ENCODE data around the gene KCTD15. TPM values are rescaled to one million over a fixed set of nuclear protein-coding genes. Genes with fewer than 3 reads are reported as not detected.

The KCTD15 gene
- total and polyA plus RNA-seq, 2 donors (not counting 3 experiments of a cell fraction or from before 2014, with no cell fraction given): 49.5 to 51.8 TPM

DNA sequence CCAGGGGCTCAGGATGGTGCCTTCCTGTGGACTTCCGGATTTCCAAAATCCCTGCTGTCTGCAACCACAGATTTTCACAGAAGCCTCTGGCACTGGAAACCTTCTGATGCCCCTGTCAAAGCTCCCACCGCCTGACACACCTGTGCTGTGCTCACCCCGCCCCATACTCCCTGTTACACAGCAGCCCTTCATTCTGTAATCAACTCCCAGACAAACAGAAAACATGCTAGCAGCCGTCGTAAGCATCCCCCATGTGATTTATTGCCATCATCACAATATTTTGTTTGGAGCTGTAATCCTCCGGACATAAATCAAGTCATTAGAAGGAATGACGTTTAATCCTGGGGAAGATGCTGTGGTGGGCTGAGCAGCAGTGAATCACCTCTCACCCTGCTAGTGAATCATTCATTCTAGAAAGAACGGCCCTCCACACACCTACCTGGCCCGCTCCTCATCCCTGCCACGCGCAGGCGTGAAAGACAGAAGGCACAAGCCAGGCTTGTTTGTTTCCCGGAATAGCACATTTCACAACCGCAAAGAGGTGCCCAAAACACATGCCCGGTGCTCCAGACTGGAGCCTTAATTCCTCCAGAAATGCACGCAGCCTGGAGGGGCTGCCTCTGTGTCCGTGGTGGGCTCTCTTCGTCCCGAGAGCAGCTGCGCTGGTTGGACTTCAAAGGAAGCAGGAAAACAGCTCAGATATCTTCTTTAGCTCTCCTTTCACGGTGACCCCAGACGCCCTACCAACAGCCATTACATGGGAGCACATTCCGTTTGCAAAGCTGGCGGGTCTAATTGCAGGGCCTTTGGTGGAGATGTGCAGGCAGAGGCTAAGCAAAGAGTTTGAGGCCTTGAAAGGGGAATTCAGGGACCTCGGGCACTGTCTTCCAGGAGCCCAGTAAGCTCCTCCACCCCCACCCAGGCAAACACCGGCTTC lies 41.3 kb upstream of the KCTD15 start:
- H3K9ac ChIP-seq (replicated peaks; ENCODE audit: extremely low read depth, insufficient read depth, low read length): no peak overlapping the region
- no peak overlapping the region for H3K4me3 ChIP-seq (replicated peaks in 1 of 3; ENCODE audit: insufficient read depth in 1 of 3, low read depth in 1 of 3, low read length in 3 of 3)
- H3K36me3 ChIP-seq (ENCODE audit: control insufficient read depth in 2 of 2, extremely low read depth in 1 of 2, insufficient read depth in 2 of 2, low read length in 2 of 2): no peaks in the 10 kb centered on the region
- FAIRE-seq (no peak), DNase-seq (ENCODE audit: low read depth, low spot score) (no peak)
- ChIA-PET POLR2A (no interaction called here), CTCF (interaction anchor here (0.6 to 1.3 kb wide), 3 partner anchors 16 to 325 kb away, joined by 3 to 5 read pairs (median 4); no protein-coding TSS in a partner anchor)
- H3K79me2 ChIP-seq (ENCODE audit: control insufficient read depth, insufficient read depth, low read length): no peaks in the 10 kb centered on the region
- BruUV-seq (replicated peaks): no TSS peak
- H3K4me2 ChIP-seq (ENCODE audit: insufficient read depth, low read length): no peak overlapping the region
- no peaks in the 10 kb centered on the region for H3K27me3 ChIP-seq (ENCODE audit: control insufficient read depth in 2 of 2, insufficient read depth in 2 of 2, low read length in 2 of 2)
- no peaks in the 10 kb centered on the region for H3K4me1 ChIP-seq (ENCODE audit: control insufficient read depth, extremely low read depth, insufficient read depth, low read length)
- H3K27ac ChIP-seq (ENCODE audit: insufficient read depth, low read depth, low read length): no peak overlapping the region
- H4K20me1 ChIP-seq (replicated peaks; ENCODE audit: control insufficient read depth, extremely low read depth, insufficient read depth, low read length): no peaks in the 10 kb centered on the region
- dilution Hi-C loops (cut with MboI; ENCODE audit: extremely low pct_ligation_motif_present, low sequenced_read_pairs): no loop called here
- no peaks in the 10 kb centered on the region for H3K9me1 ChIP-seq (replicated peaks; ENCODE audit: control insufficient read depth, extremely low read depth, insufficient read depth, low read length)
- TF ChIP-seq MYC (IDR thresholded peaks at IDR 0.05; ENCODE audit: low read depth, low read length) (no peak), JUN (IDR thresholded peaks at IDR 0.05; ENCODE audit: borderline replicate concordance, insufficient read depth, insufficient read length, low read depth) (no peak), EZH2 (IDR thresholded peaks at IDR 0.05; ENCODE audit: borderline replicate concordance, low read depth, low read length, severe bottlenecking) (no peak), GATA2 (IDR thresholded peaks at IDR 0.05; ENCODE audit: insufficient read depth, insufficient read length, low read depth, low read length) (no peak), FOS (IDR thresholded peaks at IDR 0.05; ENCODE audit: borderline replicate concordance, insufficient read depth, low read length) (no peak), POLR2AphosphoS5 (IDR thresholded peaks at IDR 0.05; ENCODE audit: insufficient read depth, low read depth, low read length) (no peak), POLR2A (IDR thresholded peaks at IDR 0.05; ENCODE audit: low read depth, low read length) (no peak)
- TF ChIP-seq, protein P1, sequence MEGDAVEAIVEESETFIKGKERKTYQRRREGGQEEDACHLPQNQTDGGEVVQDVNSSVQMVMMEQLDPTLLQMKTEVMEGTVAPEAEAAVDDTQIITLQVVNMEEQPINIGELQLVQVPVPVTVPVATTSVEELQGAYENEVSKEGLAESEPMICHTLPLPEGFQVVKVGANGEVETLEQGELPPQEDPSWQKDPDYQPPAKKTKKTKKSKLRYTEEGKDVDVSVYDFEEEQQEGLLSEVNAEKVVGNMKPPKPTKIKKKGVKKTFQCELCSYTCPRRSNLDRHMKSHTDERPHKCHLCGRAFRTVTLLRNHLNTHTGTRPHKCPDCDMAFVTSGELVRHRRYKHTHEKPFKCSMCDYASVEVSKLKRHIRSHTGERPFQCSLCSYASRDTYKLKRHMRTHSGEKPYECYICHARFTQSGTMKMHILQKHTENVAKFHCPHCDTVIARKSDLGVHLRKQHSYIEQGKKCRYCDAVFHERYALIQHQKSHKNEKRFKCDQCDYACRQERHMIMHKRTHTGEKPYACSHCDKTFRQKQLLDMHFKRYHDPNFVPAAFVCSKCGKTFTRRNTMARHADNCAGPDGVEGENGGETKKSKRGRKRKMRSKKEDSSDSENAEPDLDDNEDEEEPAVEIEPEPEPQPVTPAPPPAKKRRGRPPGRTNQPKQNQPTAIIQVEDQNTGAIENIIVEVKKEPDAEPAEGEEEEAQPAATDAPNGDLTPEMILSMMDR (IDR thresholded peaks at IDR 0.05; ENCODE audit: extremely low read depth in 1 of 2, insufficient read depth in 1 of 2, low read depth in 1 of 2, low read length in 2 of 2): no peak
- TF ChIP-seq, protein P2, sequence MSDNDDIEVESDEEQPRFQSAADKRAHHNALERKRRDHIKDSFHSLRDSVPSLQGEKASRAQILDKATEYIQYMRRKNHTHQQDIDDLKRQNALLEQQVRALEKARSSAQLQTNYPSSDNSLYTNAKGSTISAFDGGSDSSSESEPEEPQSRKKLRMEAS (IDR thresholded peaks at IDR 0.05; ENCODE audit: insufficient read depth, insufficient read length): no peak
- no peaks in the 10 kb centered on the region for H3K9me3 ChIP-seq (replicated peaks; ENCODE audit: control insufficient read depth, insufficient read depth, low read length)
- intact Hi-C loops (cut with micrococcal nuclease): no loop called here
- no peak overlapping the region for H2AFZ ChIP-seq (ENCODE audit: low read depth, low read length)
